Psoas muscle (tissue), 8 donors: ENCODE results near the gene USB1. TPM values are rescaled to one million over a fixed set of nuclear protein-coding genes. Genes with fewer than 3 reads are reported as not detected.

ENCODE experiments used
- ATAC-seq, 4 donors: fragments of 200-7000 bp; cut with Tn5 transposase; one replicate each; pipeline ENCODE4 v1.9.1; 2020; ENCODE audit warnings: moderate library complexity in 3 of 4, mild to moderate bottlenecking in 2 of 4
- DNase-seq, 2 donors: peaks; one replicate each; pipeline ENCODE4 v3.0.0-alpha.2; 2020
- H3K27ac ChIP-seq: fragments of 200-600 bp; one replicate; pipeline ENCODE4 v1.8.0; 2022
- H3K27me3 ChIP-seq, 3 donors: fragments of 200-600 bp in 1 of 3; one replicate each; pipeline versions ENCODE4 v1.6.1 to v1.8.0; 2013 to 2022; ENCODE audit warnings: low read length in 2 of 3, mild to moderate bottlenecking in 2 of 3, moderate library complexity in 1 of 3; ENCODE audit not compliant: insufficient read depth in 3 of 3
- H3K36me3 ChIP-seq, 2 donors: fragments of 200-600 bp in 1 of 2; one replicate each; pipeline versions ENCODE4 v1.6.1 to v1.8.0; 2013 to 2022; ENCODE audit warnings: low read depth in 1 of 2, mild to moderate bottlenecking in 1 of 2, moderate library complexity in 1 of 2; ENCODE audit not compliant: insufficient read depth in 1 of 2
- H3K4me1 ChIP-seq: fragments of 200-600 bp; one replicate; pipeline ENCODE4 v1.8.0; 2022
- H3K4me3 ChIP-seq: fragments of 200-600 bp; one replicate; pipeline ENCODE4 v1.8.0; 2022; ENCODE audit warnings: mild to moderate bottlenecking
- H3K9me3 ChIP-seq: fragments of 200-600 bp; one replicate; pipeline ENCODE4 v1.8.0; 2022
- WGBS, 3 donors: extraction: QIAGEN DNeasy Blood & Tissue Kit; methylation state at CpG; one replicate each; pipeline versions ENCODE4 v1.1.6 to v1.1.7; 2013; 5-methylcytosine and 5-hydroxymethylcytosine counted together
- intact Hi-C, 2 donors: fragments of 100-400 bp; cut with DNase I; formaldehyde crosslinking; loops; one replicate each; pipeline versions ENCODE4 v1.11.0 to v1.14.2; 2022
- polyA plus RNA-seq, 3 donors: library from polyadenylated mRNA; stranded (reverse); fragments of 200-250 nt; gene quantifications; one replicate each; pipeline ENCODE4 v1.2.3, GENCODE V29; 2013
- total RNA-seq, 4 donors: library from RNA; stranded (reverse); fragmentation: NEBNext Ultra II Directional in 2 of 4; extraction: Animal tissue kit (Norgen Biotek cat#: 25700) in 2 of 4; gene quantifications; one replicate each; pipeline versions ENCODE4 v1.2.1 to v1.2.4, GENCODE V29; 2021 to 2023
- TF ChIP-seq, protein P1 (sequence below): fragments of 200-600 bp; IDR thresholded peaks from one replicate; pipeline ENCODE4 v1.8.0; 2022; ENCODE audit warnings: antibody characterized with exemption
- donor health status: healthy with polysubstance abuse.
- donor health status: DM: no; HTN: no; CAD: no; lungs with moderate emphysema.
- donor health status: Bipolar disorder and iron deficiency.
- donor health status: healthy.
- donor health status: DM: yes; HTN: yes; CAD: no.
- donor health status: DM: no; HTN: no; CAD: no.
- donor health status: DM: no; HTN: no; CAD: no.
- donor health status: DM: yes; HTN: yes; CAD: no.

USB1 gene
- total and polyA plus RNA-seq, 7 donors: 10.1 to 30.7 (median 18.5) TPM

DNA sequence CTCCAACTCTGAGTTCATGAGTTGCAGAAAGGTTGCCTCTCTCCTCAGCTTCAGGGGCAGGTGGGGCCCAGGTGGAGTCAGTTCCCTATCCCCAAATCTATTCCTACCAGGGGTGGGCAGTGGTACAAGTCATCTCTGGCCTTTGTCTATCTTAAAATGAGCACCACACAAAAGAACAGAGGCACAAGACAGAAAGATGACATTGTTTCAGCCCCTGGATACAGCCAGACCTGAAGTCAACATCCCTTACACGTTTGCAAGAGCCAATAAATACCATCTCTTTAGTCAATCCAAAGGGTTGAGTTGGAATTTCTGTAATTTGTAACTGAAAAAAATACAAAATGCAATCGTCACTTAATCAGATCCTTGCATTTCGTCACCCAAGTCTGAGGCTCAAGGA is 56.6 kb downstream of the USB1 start:
- DNase-seq (no peak), ATAC-seq (no peak)
- Histone ChIP-seq H3K4me1 (no peaks in the 10 kb centered on the region), H3K4me3 (no peak overlapping the region), H3K36me3 (no peaks in the 10 kb centered on the region), H3K27ac (no peak overlapping the region), H3K9me3 (no peaks in the 10 kb centered on the region), H3K27me3 (no peaks in the 10 kb centered on the region)
- intact Hi-C loops: no loop called here
- WGBS, 3 donors: 73 to 74% (median 74%) methylated on average over 3 of the region's 3 CpGs
- TF ChIP-seq, protein P1, sequence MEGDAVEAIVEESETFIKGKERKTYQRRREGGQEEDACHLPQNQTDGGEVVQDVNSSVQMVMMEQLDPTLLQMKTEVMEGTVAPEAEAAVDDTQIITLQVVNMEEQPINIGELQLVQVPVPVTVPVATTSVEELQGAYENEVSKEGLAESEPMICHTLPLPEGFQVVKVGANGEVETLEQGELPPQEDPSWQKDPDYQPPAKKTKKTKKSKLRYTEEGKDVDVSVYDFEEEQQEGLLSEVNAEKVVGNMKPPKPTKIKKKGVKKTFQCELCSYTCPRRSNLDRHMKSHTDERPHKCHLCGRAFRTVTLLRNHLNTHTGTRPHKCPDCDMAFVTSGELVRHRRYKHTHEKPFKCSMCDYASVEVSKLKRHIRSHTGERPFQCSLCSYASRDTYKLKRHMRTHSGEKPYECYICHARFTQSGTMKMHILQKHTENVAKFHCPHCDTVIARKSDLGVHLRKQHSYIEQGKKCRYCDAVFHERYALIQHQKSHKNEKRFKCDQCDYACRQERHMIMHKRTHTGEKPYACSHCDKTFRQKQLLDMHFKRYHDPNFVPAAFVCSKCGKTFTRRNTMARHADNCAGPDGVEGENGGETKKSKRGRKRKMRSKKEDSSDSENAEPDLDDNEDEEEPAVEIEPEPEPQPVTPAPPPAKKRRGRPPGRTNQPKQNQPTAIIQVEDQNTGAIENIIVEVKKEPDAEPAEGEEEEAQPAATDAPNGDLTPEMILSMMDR: no peak

DNA sequence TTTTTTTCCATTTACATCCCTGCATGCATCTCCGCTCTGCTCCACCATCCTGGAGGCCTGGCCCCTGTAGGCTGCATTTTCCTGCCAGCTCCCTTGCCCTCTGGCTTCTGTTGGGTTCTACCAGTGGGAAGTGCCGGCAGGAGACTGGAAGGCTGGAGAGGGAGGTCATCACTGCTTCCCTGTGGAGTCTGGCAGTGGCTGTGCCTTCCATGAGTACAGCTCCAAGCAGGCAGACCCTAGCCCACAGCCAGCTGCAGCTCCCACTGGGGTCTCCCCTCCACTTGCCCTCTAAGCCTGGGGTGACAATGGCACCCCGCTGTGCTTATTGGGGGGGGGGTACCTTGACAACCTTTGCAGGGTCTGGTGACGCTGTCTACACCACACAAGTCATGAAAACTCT is 61.6 kb downstream of the USB1 start:
- Histone ChIP-seq H3K9me3 (no peaks in the 10 kb centered on the region), H3K4me3 (no peak overlapping the region), H3K36me3 (no peaks in the 10 kb centered on the region), H3K27ac (no peak overlapping the region), H3K4me1 (no peaks in the 10 kb centered on the region), H3K27me3 (no peaks in the 10 kb centered on the region)
- WGBS, 3 donors: 79 to 89% (median 87%) methylated on average over 4 of the region's 4 CpGs
- TF ChIP-seq, protein P1: no peak
- DNase-seq: no peak
- no peak for ATAC-seq
- intact Hi-C loops: no loop called here

DNA sequence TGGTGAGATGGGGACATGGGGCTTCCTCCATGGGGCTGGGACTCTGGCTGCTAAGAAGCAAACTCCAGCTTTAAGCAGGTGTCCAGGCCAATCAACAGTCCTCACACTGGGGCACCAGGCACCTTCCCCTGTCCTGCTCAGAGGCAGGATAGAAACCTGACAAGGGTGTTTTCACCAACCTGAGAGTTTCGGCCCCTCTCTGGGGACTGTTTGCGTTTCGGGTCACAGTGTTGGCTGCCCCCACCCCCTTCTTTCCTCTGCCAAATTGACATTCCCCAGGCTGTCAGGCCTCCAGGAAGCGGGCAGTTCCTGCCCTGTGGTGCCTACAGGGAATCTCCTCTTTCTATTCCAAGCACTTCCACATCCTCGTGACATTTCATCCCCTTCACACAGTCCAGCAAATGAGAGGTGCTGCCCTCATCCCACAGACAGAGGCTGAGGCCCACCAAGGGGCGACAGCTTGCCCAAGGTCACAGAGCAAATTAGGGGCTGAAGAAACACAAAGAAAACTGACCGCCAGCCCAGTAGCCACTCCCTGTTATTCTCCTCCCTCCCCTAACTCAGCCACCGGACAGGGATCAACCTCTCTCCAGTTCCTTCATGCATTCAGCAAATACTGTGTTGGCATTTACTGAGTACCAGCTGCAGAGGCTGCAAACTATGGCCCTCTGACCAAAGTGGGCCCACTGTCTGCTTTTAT is 62.3 kb downstream of the USB1 start:
- no peaks in the 10 kb centered on the region for H3K36me3 ChIP-seq
- H3K27me3 ChIP-seq: no peaks in the 10 kb centered on the region
- intact Hi-C loops: no loop called here
- ATAC-seq (no peak), DNase-seq (no peak)
- TF ChIP-seq, protein P1: no peak
- H3K4me3 ChIP-seq: no peak overlapping the region
- H3K27ac ChIP-seq: no peak overlapping the region
- 46 to 57% (median 49%) methylated on average over 8 of the region's 8 CpGs for WGBS, 3 donors
- H3K9me3 ChIP-seq: no peaks in the 10 kb centered on the region
- H3K4me1 ChIP-seq: no peaks in the 10 kb centered on the region

DNA sequence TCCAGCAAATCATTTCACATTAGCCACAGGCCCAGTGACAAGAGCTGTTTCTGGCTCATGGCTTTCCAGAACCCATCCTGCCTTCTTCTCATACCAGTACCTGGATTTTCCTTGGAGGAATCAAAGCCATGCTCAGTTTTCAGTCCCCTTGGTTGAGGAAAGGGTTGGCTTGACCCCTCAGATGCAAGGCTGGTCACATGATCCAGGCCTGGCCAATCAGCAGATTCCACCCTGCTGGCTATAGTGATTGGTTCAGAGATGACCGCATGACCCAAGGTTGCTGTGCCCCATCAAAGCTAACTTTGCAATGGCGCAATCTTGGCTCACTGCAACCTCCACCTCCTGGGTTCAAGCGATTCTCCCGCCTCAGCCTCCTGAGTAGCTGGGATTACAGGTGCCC is 69.4 kb downstream of the USB1 start:
- 95 to 100% (median 97%) methylated on average over 4 of the region's 4 CpGs for WGBS, 3 donors
- H3K27ac ChIP-seq: no peak overlapping the region
- no peak overlapping the region for H3K4me3 ChIP-seq
- H3K9me3 ChIP-seq: no peaks in the 10 kb centered on the region
- no peak for ATAC-seq
- H3K36me3 ChIP-seq: no peaks in the 10 kb centered on the region
- TF ChIP-seq, protein P1: no peak
- DNase-seq: no peak
- intact Hi-C loops: no loop called here
- H3K27me3 ChIP-seq: no peaks in the 10 kb centered on the region
- H3K4me1 ChIP-seq: no peaks in the 10 kb centered on the region

Other genes starting within 250 kb of the USB1 start
- gene KIFC3, start 198.9 kb upstream of the USB1 start, total RNA-seq: 10 to 100 TPM in 1 of 4 donors, 1 to 10 TPM in 3; 6.3 to 17.8 (median 7.9) TPM
- 1 to 10 TPM; 3.1 to 7.5 (median 4.3) TPM for gene KIFC3, start 198.9 kb upstream of the USB1 start, polyA plus RNA-seq
- not detected for gene CNGB1, start 30.3 kb upstream of the USB1 start, total RNA-seq
- gene CNGB1, start 30.3 kb upstream of the USB1 start, polyA plus RNA-seq: not detected
- 1 to 10 TPM; 5.3 to 8.8 (median 7.9) TPM for gene ZNF319, start 735 bp upstream of the USB1 start, total RNA-seq
- 1 to 10 TPM; 2.0 to 6.6 (median 3.4) TPM for gene ZNF319, start 735 bp upstream of the USB1 start, polyA plus RNA-seq
- 1 to 10 TPM; 2.5 to 6.5 (median 4.4) TPM for gene MMP15, start 24.3 kb downstream of the USB1 start, total RNA-seq
- gene MMP15, start 24.3 kb downstream of the USB1 start, polyA plus RNA-seq: 1 to 10 TPM; 4.2 to 6.4 (median 5.9) TPM
- gene CFAP20, start 128.0 kb downstream of the USB1 start, total RNA-seq: 10 to 100 TPM in 1 of 4 donors, 1 to 10 TPM in 3; 5.6 to 11.5 (median 8.6) TPM
- 10 to 100 TPM in 2 of 3 donors, 1 to 10 TPM in 1; 7.0 to 22.0 (median 15.4) TPM for gene CFAP20, start 128.0 kb downstream of the USB1 start, polyA plus RNA-seq
- 10 to 100 TPM; 40.7 to 47.0 (median 43.6) TPM for gene CSNK2A2, start 196.7 kb downstream of the USB1 start, total RNA-seq
- 10 to 100 TPM; 27.1 to 42.7 (median 32.4) TPM for gene CSNK2A2, start 196.7 kb downstream of the USB1 start, polyA plus RNA-seq